Mesenchymal stem cell (in vitro differentiated cells and primary cell): ENCODE data around the gene SLC5A10.
"Not testable (repeated sequence)": the region's sequence is repeated elsewhere in the genome, so short reads cannot be mapped to it uniquely, and the experiment has no call there.

ENCODE experiments used
- DNase-seq: peaks from one replicate; pipeline ENCODE4 v3.0.0-alpha.2; 2013
- H2AFZ ChIP-seq: one replicate; pipeline ENCODE4 v1.6.1; 2013; ENCODE audit warnings: low read depth, mild to moderate bottlenecking, control low read depth, inconsistent platforms, low read length, moderate library complexity
- H2AK5ac ChIP-seq: 2 replicates; pipeline ENCODE4 v1.6.1; 2013; ENCODE audit warnings: low read length, moderate library complexity, mild to moderate bottlenecking, inconsistent platforms; ENCODE audit not compliant: severe bottlenecking
- H2BK120ac ChIP-seq: one replicate; pipeline ENCODE4 v1.6.1; 2013; ENCODE audit warnings: low read depth, mild to moderate bottlenecking, inconsistent platforms, low read length, moderate library complexity
- H2BK12ac ChIP-seq, 2 experiments: one replicate each; pipeline ENCODE4 v1.6.1; 2013; ENCODE audit warnings: inconsistent platforms in 2 of 2, low read length in 2 of 2, mild to moderate bottlenecking in 2 of 2, moderate library complexity in 2 of 2, control low read depth in 1 of 2
- H2BK15ac ChIP-seq: one replicate; pipeline ENCODE4 v1.6.1; 2013; ENCODE audit warnings: mild to moderate bottlenecking, low read depth, inconsistent platforms; ENCODE audit not compliant: poor library complexity, severe bottlenecking
- H2BK5ac ChIP-seq: 2 replicates; pipeline ENCODE4 v1.6.1; 2013; ENCODE audit warnings: low read depth, mild to moderate bottlenecking, low read length, control low read depth, inconsistent platforms; ENCODE audit not compliant: poor library complexity, severe bottlenecking
- H3K14ac ChIP-seq, 2 experiments: one replicate each; pipeline ENCODE4 v1.6.1; 2013; ENCODE audit warnings: inconsistent platforms in 2 of 2, low read length in 2 of 2, control low read depth in 1 of 2, mild to moderate bottlenecking in 1 of 2, moderate library complexity in 1 of 2
- H3K18ac ChIP-seq, 2 experiments: one replicate each; pipeline ENCODE4 v1.6.1; 2013; ENCODE audit warnings: inconsistent platforms in 2 of 2, low read length in 2 of 2, control low read depth in 1 of 2, low read depth in 1 of 2, mild to moderate bottlenecking in 1 of 2
- H3K23ac ChIP-seq, 2 experiments: one replicate each; pipeline ENCODE4 v1.6.1; 2013; ENCODE audit warnings: inconsistent platforms in 2 of 2, low read length in 2 of 2, mild to moderate bottlenecking in 2 of 2, moderate library complexity in 2 of 2, control low read depth in 1 of 2
- H3K27ac ChIP-seq: 2 replicates; pipeline ENCODE4 v1.5.1; 2013; ENCODE audit warnings: mild to moderate bottlenecking, moderate library complexity, low read length, control low read depth, inconsistent platforms; ENCODE audit not compliant: poor library complexity, severe bottlenecking
- H3K27me3 ChIP-seq, 2 experiments: 2 replicates each; pipeline versions ENCODE4 v1.6.1 to v1.7.0; 2013; ENCODE audit warnings: low read length in 2 of 2, mild to moderate bottlenecking in 2 of 2, moderate library complexity in 2 of 2, control low read depth in 1 of 2, inconsistent platforms in 1 of 2; ENCODE audit not compliant: control insufficient read depth in 1 of 2, insufficient read depth in 1 of 2
- H3K36me3 ChIP-seq, 2 experiments: 2 replicates each; pipeline versions ENCODE4 v1.6.1 to v1.7.0; 2013; ENCODE audit warnings: low read length in 2 of 2, control low read depth in 1 of 2, inconsistent platforms in 1 of 2, low read depth in 1 of 2, mild to moderate bottlenecking in 1 of 2; ENCODE audit not compliant: insufficient read depth in 2 of 2, control insufficient read depth in 1 of 2
- H3K4ac ChIP-seq, 2 experiments: one replicate each; pipeline ENCODE4 v1.6.1; 2013; ENCODE audit warnings: inconsistent platforms in 2 of 2, low read length in 2 of 2, mild to moderate bottlenecking in 2 of 2, moderate library complexity in 2 of 2, control low read depth in 1 of 2, low read depth in 1 of 2
- H3K4me1 ChIP-seq: 2 replicates; pipeline ENCODE4 v1.6.1; 2013; ENCODE audit warnings: low read depth, low read length, control low read depth; ENCODE audit not compliant: control insufficient read depth, insufficient read depth
- H3K4me2 ChIP-seq: 2 replicates; pipeline ENCODE4 v1.6.1; 2013; ENCODE audit warnings: low read length, mild to moderate bottlenecking, inconsistent platforms; ENCODE audit not compliant: poor library complexity, severe bottlenecking
- H3K4me3 ChIP-seq, 2 experiments: 2 replicates each; pipeline versions ENCODE4 v1.5.1 to v1.7.0; 2013; ENCODE audit warnings: low read length in 2 of 2, mild to moderate bottlenecking in 2 of 2, control low read depth in 1 of 2, low read depth in 1 of 2; ENCODE audit not compliant: insufficient read depth in 1 of 2
- H3K79me1 ChIP-seq: replicated peaks from 2 replicates; pipeline ENCODE4 v1.6.1; 2013; ENCODE audit warnings: mild to moderate bottlenecking, control low read depth, low read length, inconsistent platforms; ENCODE audit not compliant: poor library complexity, severe bottlenecking
- H3K9ac ChIP-seq: 2 replicates; pipeline ENCODE4 v1.7.0; 2013; ENCODE audit warnings: mild to moderate bottlenecking, low read length, moderate library complexity
- H3K9me3 ChIP-seq: 2 replicates; pipeline ENCODE4 v1.7.0; 2013; ENCODE audit warnings: mild to moderate bottlenecking, low read length; ENCODE audit not compliant: control insufficient read depth
- H4K8ac ChIP-seq: one replicate; pipeline ENCODE4 v1.6.1; 2013; ENCODE audit warnings: inconsistent platforms, mild to moderate bottlenecking, low read length, moderate library complexity
- H4K91ac ChIP-seq: one replicate; pipeline ENCODE4 v1.6.1; 2013; ENCODE audit warnings: mild to moderate bottlenecking, low read length, inconsistent platforms
- WGBS: methylation state at CpG from one replicate; pipeline ENCODE4 v1.1.7; 2013; ENCODE audit warnings: mixed read lengths; 5-methylcytosine and 5-hydroxymethylcytosine counted together

Gene SLC5A10

DNA sequence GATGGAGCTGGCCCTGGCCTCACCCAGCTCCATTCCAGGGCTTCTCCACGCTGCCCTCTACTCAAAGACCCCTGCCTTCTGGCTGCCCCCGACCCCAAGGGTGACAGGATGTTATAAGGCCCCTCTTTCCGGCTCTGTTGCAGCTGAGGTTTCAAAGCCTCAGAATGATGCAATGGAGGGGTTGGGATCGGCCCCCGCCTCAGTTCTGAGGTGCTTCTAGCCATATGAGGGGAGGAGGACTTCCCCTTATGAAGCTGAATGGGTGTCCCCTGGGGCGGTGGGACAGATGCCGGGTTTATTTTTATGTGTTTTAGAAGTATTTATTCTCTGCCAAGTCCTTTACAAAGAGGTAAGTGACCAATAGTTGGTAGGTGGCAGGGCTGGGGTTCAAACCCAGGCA, 96.9 kb downstream of the SLC5A10 start:
- not testable (repeated sequence) for H3K27me3 ChIP-seq, H3K4me2 ChIP-seq, H2BK120ac ChIP-seq, H3K23ac ChIP-seq, H4K8ac ChIP-seq, DNase-seq, H3K9ac ChIP-seq, H3K14ac ChIP-seq, H3K27ac ChIP-seq, H3K36me3 ChIP-seq, H3K4me3 ChIP-seq, H2BK15ac ChIP-seq, H2AK5ac ChIP-seq, H3K9me3 ChIP-seq, H4K91ac ChIP-seq, H3K79me1 ChIP-seq, H2BK5ac ChIP-seq, H2BK12ac ChIP-seq, H2AFZ ChIP-seq, H3K4ac ChIP-seq, H3K18ac ChIP-seq, H3K4me1 ChIP-seq
- no CpG with 5 or more reads among the region's 7 CpGs for WGBS

DNA sequence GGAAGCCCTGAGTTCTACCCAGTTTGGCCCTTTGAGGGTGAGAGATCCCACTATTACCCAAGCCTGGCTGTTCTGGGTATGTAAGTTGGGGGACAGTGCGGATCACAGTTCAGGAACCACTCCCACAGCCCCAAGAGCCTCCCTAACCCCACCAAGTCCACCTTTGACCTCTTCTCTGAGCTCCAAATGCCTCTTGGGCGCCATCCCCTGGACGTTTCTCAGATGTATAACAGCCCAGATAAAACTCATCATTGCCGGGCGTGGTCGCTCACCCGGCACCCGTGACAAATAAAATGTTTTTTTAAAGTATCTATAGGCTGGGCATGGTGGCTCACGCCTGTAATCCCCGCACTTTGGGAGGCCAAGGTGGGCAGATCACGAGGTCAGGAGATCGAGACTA, 103.5 kb downstream of the SLC5A10 start:
- H2BK5ac ChIP-seq, H4K8ac ChIP-seq, H3K27me3 ChIP-seq, H3K18ac ChIP-seq, H3K9ac ChIP-seq, H3K23ac ChIP-seq, H3K27ac ChIP-seq, H2AFZ ChIP-seq, H2BK12ac ChIP-seq, H3K79me1 ChIP-seq, H4K91ac ChIP-seq, DNase-seq, H3K4ac ChIP-seq, H3K4me1 ChIP-seq, H3K14ac ChIP-seq, H2AK5ac ChIP-seq, H2BK15ac ChIP-seq, H2BK120ac ChIP-seq, H3K4me3 ChIP-seq, H3K9me3 ChIP-seq, H3K4me2 ChIP-seq, H3K36me3 ChIP-seq: not testable (repeated sequence)
- WGBS, result no CpG with 5 or more reads among the region's 12 CpGs

DNA sequence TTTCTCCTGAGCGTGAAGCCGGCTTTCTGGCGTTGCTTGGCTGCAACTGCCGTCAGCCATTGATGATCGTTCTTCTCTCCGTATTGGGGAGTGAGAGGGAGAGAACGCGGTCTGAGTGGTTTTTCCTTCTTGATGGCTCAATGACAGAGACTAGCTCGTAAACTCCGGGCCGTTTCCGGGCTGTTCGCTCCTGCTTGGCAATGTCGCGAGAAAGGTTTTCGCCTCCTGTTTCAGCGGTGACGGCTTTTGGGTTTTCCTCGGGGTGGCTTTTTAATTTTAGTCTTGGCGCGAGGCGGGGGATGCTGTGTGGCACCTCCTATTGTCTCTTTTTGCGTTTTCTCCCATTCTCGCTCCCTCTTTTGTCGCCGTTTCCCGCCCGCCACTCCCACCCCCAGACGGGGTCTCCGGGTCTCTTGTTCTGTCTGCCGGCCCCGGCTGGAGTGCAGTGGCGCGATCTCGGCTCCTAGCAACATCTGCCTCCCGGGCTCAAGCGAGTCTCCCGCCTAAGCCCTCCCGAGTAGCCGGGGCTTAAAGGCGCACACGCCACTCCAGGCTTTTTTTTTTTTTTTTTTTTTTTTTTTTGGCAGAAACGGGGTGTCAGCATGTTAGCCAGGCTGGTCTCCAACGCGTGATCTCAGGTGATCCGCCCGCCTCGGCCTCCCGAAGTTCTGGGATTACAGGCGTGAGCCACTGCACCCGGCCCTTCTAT, 110.2 kb downstream of the SLC5A10 start:
- not testable (repeated sequence) for H3K36me3 ChIP-seq, H2BK5ac ChIP-seq, H4K91ac ChIP-seq, H3K14ac ChIP-seq, H2AFZ ChIP-seq, H2BK15ac ChIP-seq, H3K18ac ChIP-seq, H2BK120ac ChIP-seq, H2BK12ac ChIP-seq, H3K4me2 ChIP-seq, H3K9me3 ChIP-seq, H3K4ac ChIP-seq, H3K9ac ChIP-seq, DNase-seq, H3K4me3 ChIP-seq, H4K8ac ChIP-seq, H3K27ac ChIP-seq, H3K79me1 ChIP-seq, H3K4me1 ChIP-seq, H3K27me3 ChIP-seq, H2AK5ac ChIP-seq, H3K23ac ChIP-seq
- WGBS, result no CpG with 5 or more reads among the region's 51 CpGs

DNA sequence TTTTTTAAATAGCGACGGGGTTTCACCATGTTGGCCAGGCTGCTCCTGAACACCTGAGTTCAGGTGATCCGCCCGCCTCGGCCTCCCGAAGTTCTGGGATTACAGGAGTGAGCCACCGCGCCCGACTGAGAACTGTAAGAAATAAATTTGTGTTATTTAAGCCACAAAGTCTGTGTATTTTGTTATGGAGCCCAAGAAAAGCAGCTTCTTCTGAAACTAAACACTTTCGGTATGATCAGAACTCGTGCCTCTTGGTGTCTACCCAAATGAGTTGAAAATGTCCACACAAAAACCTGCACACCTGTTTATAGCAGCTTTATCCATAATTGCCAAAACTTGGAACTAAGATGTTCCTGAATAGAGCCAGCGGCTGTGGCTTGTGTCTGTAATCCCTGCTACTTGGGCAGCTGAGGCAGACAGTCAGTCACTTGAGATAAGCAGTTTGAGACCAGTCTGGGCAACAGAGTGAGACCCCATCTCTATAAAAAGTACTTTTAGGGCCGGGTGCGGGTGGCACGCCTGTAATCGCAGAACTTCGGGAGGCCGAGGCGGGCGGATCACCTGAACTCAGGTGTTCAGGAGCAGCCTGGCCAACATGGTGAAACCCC, 110.9 kb downstream of the SLC5A10 start:
- not testable (repeated sequence) for H3K36me3 ChIP-seq, H3K27me3 ChIP-seq, H3K4ac ChIP-seq, H2BK15ac ChIP-seq, H3K14ac ChIP-seq, H3K79me1 ChIP-seq, H3K27ac ChIP-seq, H2BK12ac ChIP-seq, H3K9me3 ChIP-seq, H3K9ac ChIP-seq, H4K8ac ChIP-seq, H2AK5ac ChIP-seq, H3K4me3 ChIP-seq, H3K18ac ChIP-seq, H4K91ac ChIP-seq, H2BK120ac ChIP-seq, H3K23ac ChIP-seq, H2AFZ ChIP-seq, DNase-seq, H3K4me1 ChIP-seq, H2BK5ac ChIP-seq, H3K4me2 ChIP-seq
- WGBS, result no CpG with 5 or more reads among the region's 20 CpGs
